GM21360 (cell line): ENCODE results near the gene PITPNB.
A peak's percentile ranks its signal among the peaks of the same experiment; 100 is the strongest.

ENCODE experiments used
- ATAC-seq: cut with Tn5 transposase; IDR thresholded peaks from one replicate; pipeline ENCODE4 v1.9.1; 2021; ENCODE audit warnings: mild to moderate bottlenecking, moderate library complexity; ENCODE audit not compliant: unreplicated experiment

The PITPNB gene

DNA sequence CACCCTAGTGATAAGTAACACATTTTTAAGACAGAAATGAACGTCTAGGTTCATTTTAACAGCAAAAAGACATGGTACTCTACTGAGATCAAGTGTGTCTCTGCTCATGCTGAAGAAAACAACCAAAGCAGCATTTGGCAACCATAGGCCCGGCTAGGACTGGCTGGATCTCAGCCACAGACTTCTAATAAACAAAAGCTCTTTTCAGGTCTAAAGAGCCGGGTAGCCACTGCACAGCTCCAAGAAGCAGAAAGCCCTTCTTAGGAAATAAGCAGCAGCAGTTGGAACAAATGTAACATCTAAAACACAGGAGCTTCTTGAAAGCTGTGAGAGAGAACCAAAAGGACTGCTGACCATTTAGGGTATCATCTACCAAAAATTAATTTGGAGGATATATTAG is 37.6 kb downstream of the PITPNB start:
- ATAC-seq = no peak

GRCh38 chr22:27880778-27881394 is 38.2 kb downstream of the PITPNB start:
- ATAC-seq = no peak

GRCh38 chr22:27879923-27880322 is 39.1 kb downstream of the PITPNB start:
- no peak for ATAC-seq

DNA sequence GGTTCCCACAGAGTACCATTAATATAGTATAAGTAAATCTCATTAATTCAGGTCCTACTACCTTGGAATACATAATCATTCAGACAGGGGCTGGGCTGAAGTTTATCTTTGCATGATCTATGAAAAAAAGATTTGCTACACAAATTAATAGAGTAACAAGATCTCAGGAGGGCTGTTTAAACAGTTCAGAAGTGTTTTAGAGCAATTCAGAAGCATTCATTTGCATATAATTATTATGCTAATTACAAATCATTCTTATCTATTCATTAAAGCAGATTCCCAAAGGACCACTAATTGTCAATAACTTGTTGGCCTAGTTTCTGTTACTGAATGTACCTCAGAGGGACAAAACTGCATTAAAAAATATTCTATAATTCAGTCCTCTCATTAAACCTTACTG is 40.5 kb downstream of the PITPNB start:
- no peak for ATAC-seq

DNA sequence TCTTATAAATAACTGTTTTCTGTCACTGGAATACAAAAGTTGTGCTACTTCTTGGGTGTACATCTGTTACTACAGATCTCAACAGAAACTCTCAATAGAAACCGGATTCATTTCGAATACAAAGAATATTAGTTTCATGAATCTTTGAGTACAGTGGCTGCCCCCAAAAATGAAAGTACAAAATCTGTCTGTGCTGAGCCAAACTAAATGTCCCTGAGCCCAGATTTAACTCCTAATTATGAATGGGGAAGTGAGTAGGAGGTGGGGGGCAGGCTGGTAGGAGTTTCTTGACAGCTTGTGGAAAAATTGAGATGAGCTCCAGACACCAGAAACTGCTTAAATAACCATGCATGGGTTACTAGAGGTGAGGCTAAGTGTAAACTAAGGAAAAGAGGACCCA is 41.6 kb downstream of the PITPNB start:
- ATAC-seq = peak; percentile 59

DNA sequence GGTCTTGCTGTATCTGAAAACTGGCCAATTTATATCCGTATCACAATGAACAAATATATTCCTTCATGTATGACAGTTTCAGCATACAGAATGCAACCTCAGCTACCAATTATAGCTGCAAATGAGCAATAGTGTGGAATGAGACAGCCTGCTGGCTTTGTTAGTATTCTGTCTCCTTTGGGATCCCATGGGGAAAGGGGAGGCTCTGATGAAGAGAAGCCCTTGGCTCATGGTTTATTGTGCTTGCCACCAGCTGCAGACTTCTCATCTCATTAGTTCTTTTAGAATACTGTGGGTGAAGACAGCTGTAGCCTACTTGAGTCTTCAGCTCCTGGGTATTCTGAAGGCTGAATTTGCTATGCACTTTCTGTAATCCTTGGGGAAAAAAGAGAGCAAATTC is 42.4 kb downstream of the PITPNB start:
- no peak for ATAC-seq

DNA sequence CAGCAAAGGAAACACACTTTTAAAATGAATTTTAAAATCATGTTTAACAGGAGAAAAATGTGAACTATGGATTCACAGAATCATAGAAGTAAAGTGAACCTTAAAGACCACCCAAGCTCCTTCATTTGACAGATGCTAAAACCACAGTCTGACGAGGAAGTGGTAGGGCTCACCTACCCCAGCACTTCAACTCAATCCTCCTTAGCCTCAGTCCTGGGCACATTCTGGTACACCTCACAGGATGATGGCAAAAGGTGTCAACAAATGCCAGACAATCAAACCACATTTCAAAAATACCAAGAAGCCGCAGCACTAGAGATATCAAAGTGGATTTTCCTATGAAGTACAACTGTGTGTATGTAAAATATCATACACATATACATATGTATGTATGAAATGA is 43.1 kb downstream of the PITPNB start:
- ATAC-seq = no peak

- ATAC-seq = no peak
These were observed 44.3 kb downstream of the PITPNB start for GRCh38 chr22:27874764-27875163.

- no peak for ATAC-seq
These were observed 44.9 kb downstream of the PITPNB start for GRCh38 chr22:27874185-27874584.

DNA sequence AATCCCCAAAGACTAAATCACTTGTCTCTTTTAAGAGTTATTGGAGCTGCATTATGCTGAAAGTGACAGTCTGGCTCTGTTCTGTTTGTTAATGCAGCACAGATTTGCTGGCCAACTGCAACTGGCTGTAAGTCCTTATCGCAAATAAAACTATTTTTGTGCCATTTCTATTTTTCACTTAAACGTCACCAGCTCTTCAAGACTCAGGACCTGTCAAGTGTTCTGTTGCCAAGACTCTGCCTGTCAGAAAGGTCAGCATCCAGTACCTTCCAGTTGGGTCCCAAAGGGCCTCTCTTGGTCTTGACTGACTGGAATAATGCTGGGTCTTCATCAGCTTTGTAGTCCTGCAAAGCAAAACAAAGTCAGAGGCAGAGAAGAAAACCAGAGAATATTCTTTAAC is 45.6 kb downstream of the PITPNB start:
- ATAC-seq = no peak

- ATAC-seq = no peak
These were observed 46.6 kb downstream of the PITPNB start for GRCh38 chr22:27872488-27872887.

DNA sequence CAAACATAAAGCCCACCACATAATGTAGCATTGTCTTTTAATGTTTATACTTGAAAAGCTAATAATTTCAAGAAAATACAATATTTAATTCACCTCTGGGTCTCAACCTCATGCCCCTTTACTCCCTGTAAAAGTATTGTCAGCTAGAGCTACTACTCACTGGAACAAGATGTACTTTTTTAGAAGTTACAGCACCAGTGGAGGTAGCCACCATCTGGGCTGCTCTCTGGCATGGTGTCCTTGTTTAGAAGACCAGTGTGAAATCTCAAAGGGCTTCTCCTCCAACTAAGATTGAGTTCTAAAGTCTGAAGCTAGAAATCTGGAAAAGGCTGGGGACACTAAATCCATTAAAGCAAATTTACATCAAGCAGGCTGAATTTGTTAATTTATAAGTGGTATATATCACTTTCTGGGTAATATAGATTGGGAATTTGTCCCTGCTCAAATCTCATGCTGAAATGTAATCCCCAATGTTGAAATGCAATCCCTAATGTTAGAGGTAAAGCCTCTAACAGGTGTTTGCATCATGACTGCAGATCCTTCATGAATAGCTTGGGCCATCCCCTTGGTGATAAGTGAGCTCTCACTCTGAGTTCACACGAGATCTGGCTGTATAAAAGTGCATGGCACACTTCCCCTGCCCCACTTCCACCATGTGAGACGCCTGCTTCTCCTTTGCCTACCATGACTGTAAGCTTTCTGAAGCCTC is 47.6 kb downstream of the PITPNB start:
- no peak for ATAC-seq

DNA sequence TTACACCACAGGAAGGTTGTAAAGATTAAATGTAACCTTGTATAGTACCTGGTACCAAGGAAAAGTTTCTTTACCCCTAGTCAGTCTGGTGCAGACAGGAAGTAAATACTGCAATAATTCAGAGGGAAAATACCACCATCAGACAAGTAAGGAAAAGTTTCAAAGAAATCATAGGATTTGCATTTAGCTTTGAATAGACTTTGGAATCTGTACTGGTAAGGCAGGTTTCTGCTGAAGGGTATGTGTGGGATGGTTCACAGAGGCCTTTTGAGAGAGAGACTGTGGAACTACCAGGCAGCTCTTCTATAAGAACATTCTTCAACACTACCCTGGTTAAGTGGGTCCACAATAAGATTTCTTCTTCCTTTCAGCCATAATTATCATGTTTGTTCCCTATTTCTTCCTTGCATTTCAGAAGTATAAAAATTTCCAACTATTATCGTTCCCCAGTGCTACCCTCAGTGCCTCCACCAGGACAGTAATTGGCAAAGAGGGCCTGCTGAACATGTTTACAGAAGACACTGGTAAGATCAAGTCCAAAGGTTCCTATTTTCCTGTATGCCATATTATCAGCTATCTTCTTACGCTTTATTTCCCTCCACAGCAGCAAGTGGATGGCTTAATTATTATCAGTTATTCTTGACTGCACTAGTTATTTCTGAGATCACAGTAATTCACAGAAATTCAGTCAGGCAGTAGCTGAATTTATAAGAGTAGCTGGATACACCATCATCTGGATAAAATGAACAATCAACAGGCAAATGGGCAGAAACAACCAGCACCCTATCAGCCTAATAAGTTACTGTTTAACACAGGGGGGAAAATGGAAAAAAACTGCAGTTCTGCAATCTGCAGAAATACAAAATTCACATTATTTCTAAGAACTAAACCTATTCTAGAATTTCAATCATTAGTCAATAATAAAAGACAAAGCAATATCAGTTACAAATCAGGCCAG is 48.5 kb downstream of the PITPNB start:
- ATAC-seq = no peak

DNA sequence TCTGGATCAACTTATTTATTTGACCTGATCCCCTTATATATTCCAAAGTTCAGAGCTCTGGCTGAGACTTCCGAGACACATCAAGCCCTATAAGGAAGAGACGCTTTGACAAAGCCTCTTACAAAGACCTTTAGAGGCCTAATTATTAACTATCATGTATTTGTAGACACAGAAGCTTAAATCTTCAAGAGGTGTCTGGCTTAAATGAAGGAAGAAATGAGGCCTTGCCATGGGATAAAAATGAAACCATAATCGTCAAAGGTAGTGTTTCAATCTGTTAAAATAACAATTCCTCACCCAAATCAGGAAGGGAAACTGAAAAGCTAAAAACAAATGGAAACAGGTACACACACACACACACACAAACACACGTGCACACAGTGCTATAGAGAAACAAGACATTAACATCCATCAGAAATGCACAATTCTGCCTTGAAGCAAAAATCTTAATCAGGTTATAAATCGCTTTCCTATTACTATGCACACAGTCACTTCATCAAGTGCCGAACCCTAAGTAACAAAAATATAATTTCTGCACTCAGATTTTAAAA is 50.2 kb downstream of the PITPNB start:
- no peak for ATAC-seq

GRCh38 chr22:27867953-27868731 is 50.9 kb downstream of the PITPNB start:
- no peak for ATAC-seq

DNA sequence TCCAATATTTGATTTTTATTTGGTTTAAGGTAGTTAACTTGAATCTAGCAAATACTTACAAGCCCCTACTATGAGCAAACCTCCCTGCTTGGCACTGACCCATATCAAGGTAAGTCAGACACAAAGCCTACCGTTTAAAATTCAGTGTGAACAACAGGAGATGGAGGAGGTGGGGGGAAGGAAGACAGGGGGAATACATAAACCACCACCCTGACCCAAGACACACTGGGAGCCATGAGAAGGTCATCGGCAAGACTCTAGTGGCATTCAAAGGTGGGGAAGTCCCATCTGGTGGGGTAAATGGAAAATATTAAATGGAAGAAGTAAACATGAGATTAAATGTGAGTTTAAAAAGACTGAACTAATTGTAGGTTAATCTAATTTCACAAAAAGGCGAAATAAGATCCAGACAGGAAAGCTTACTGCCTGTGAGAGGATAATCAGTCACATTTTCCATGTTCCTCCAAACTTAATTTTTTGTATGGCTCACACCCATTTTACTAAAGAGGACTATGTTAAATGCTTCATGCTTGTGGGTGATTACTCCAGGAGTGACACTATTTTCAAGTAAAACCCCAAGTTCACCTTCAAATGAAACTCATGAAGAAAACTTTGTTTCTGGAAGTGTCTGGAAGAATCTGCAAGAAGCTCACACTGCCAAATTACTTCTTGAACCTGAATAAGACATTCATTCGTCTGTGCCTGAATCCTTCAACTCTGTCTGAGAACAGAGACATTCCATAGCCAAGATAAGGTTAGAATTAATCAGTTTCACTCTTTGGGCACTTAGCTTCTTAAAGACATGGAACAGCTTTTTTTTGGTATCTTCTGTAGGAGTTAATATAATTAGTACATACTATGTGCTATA is 51.7 kb downstream of the PITPNB start:
- no peak for ATAC-seq

DNA sequence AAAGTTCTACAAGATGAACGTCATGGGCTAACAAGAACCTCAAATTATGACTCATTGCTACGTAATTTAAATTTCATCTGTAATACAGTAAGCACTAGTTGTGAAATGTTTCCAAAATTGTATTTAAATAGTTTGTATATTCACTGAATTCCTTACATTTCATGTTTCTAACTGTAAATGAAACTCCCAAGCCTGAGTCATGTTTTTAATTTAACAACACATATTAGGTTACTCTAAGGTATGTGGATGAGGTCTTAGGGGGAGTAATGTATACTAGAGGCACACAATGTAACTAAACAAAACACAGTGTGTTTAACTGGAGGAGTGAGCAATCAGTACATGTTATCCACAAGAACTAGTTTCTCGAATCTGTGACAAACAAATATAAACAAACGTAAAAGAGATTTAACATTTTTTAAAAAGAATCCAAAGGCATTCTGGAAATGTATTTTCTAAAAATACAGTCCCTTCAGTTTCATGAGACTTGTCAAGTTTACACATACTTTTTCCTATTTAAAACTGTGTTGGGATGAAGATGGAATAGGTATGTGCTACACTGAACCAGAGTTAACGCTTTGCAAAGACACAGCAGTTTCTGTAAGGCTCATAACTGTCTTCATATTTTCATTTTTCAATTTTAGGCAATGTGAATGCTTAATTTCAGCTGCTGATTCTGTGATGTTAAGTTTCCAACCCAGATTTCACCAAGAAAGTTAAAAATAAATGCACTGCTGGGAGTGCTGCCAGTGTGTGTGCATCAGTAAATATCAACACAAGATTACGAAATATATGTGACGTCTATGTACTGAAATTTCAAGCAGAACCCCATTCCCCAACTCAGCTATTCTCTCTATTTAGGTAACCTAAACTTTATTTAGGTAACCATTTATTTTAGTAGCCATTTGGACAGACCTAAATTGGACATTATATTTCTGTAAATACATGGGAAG is 52.6 kb downstream of the PITPNB start:
- ATAC-seq = no peak

GRCh38 chr22:27865496-27865895 is 53.6 kb downstream of the PITPNB start:
- ATAC-seq = no peak

- ATAC-seq = no peak
These were observed 55.5 kb downstream of the PITPNB start for GRCh38 chr22:27863556-27863955.
